ENCODE results near the gene LILRA5. TPM values are rescaled to one million over a fixed set of nuclear protein-coding genes. Genes with fewer than 3 reads are reported as not detected.
"Not testable (repeated sequence)": the region's sequence is repeated elsewhere in the genome, so short reads cannot be mapped to it uniquely, and the experiment has no call there.

The LILRA5 gene
- total and polyA plus RNA-seq, 5 donors from 2014 or later: 0.67 TPM; not detected in 4

GRCh38 chr19:54329476-54330165 lies 16.7 kb upstream of the LILRA5 start:
- Mint-ChIP-seq H3K27ac (peak overlapping the region in 1 of 3 donors; percentile 49), H3K27me3 (peaks cover 6% of the 10 kb centered on the region), H3K4me3 (no peak overlapping the region), H3K36me3 (no peaks in the 10 kb centered on the region), H3K4me1 (peaks cover 0 to 20% (median 16%) of the 10 kb centered on the region in 4 donors), H3K9me3 (no peaks in the 10 kb centered on the region)
- no peak overlapping the region for H3K4me3 ChIP-seq (ENCODE audit: low read depth, low read length)
- no peaks in the 10 kb centered on the region for H3K4me1 ChIP-seq (ENCODE audit: control insufficient read depth, insufficient read depth, low read length, poor library complexity, severe bottlenecking)
- no peaks in the 10 kb centered on the region for H3K9me3 ChIP-seq (ENCODE audit: control insufficient read depth in 2 of 2, low read length in 2 of 2)
- ATAC-seq (ENCODE audit: low read depth in 2 of 2): no peak
- no peak overlapping the region for H3K27ac ChIP-seq (ENCODE audit: insufficient read depth, low read length, poor library complexity, severe bottlenecking)
- no peaks in the 10 kb centered on the region for H3K36me3 ChIP-seq (ENCODE audit: control insufficient read depth, insufficient read depth, low read length)
- H3K27me3 ChIP-seq (ENCODE audit: control insufficient read depth, insufficient read depth, low read length): no peaks in the 10 kb centered on the region
- DNase-seq: no peak

GRCh38 chr19:54328781-54329180 lies 15.8 kb upstream of the LILRA5 start:
- not testable (repeated sequence) for H3K36me3 Mint-ChIP-seq; H3K4me3 ChIP-seq (ENCODE audit: low read depth, low read length); H3K9me3 ChIP-seq (ENCODE audit: control insufficient read depth in 2 of 2, low read length in 2 of 2); DNase-seq; H3K27me3 Mint-ChIP-seq; H3K27ac ChIP-seq (ENCODE audit: insufficient read depth, low read length, poor library complexity, severe bottlenecking); H3K4me3 Mint-ChIP-seq; H3K9me3 Mint-ChIP-seq; H3K36me3 ChIP-seq (ENCODE audit: control insufficient read depth, insufficient read depth, low read length); H3K4me1 ChIP-seq (ENCODE audit: control insufficient read depth, insufficient read depth, low read length, poor library complexity, severe bottlenecking); H3K27me3 ChIP-seq (ENCODE audit: control insufficient read depth, insufficient read depth, low read length); ATAC-seq (ENCODE audit: low read depth in 2 of 2)
- peak overlapping the region in 1 of 3 donors; percentile 14 for H3K27ac Mint-ChIP-seq
- H3K4me1 Mint-ChIP-seq: peaks cover 0 to 20% (median 16%) of the 10 kb centered on the region in 4 donors

- Histone ChIP-seq H3K4me3 (ENCODE audit: low read depth, low read length) (no peak overlapping the region), H3K9me3 (ENCODE audit: control insufficient read depth in 2 of 2, low read length in 2 of 2) (no peaks in the 10 kb centered on the region), H3K36me3 (ENCODE audit: control insufficient read depth, insufficient read depth, low read length) (no peaks in the 10 kb centered on the region), H3K4me1 (ENCODE audit: control insufficient read depth, insufficient read depth, low read length, poor library complexity, severe bottlenecking) (no peaks in the 10 kb centered on the region), H3K27me3 (ENCODE audit: control insufficient read depth, insufficient read depth, low read length) (peaks cover 3% of the 10 kb centered on the region), H3K27ac (ENCODE audit: insufficient read depth, low read length, poor library complexity, severe bottlenecking) (no peak overlapping the region)
- Mint-ChIP-seq H3K27me3 (peaks cover 11% of the 10 kb centered on the region), H3K36me3 (no peaks in the 10 kb centered on the region), H3K9me3 (no peaks in the 10 kb centered on the region), H3K27ac (peak overlapping the region in 1 of 3 donors; percentile 20), H3K4me3 (no peak overlapping the region), H3K4me1 (peaks cover 0 to 20% (median 16%) of the 10 kb centered on the region in 4 donors)
- DNase-seq: no peak
- no peak for ATAC-seq (ENCODE audit: low read depth in 2 of 2)
These were observed 12.7 kb upstream of the LILRA5 start for GRCh38 chr19:54325631-54326030.

GRCh38 chr19:54325194-54325621 lies 12.2 kb upstream of the LILRA5 start:
- Histone ChIP-seq H3K36me3 (ENCODE audit: control insufficient read depth, insufficient read depth, low read length) (no peaks in the 10 kb centered on the region), H3K9me3 (ENCODE audit: control insufficient read depth in 2 of 2, low read length in 2 of 2) (no peaks in the 10 kb centered on the region), H3K4me1 (ENCODE audit: control insufficient read depth, insufficient read depth, low read length, poor library complexity, severe bottlenecking) (no peaks in the 10 kb centered on the region), H3K27ac (ENCODE audit: insufficient read depth, low read length, poor library complexity, severe bottlenecking) (no peak overlapping the region), H3K27me3 (ENCODE audit: control insufficient read depth, insufficient read depth, low read length) (peaks cover 6% of the 10 kb centered on the region), H3K4me3 (ENCODE audit: low read depth, low read length) (no peak overlapping the region)
- ATAC-seq (ENCODE audit: low read depth in 2 of 2): peak; percentile 55 to 69
- peak; percentile 33 to 77 (median 62) for DNase-seq
- Mint-ChIP-seq H3K9me3 (no peaks in the 10 kb centered on the region), H3K4me3 (no peak overlapping the region), H3K4me1 (peaks cover 0 to 20% (median 16%) of the 10 kb centered on the region in 4 donors), H3K27me3 (peaks cover 11% of the 10 kb centered on the region), H3K36me3 (no peaks in the 10 kb centered on the region), H3K27ac (peak overlapping the region in 1 of 3 donors; percentile 20)

GRCh38 chr19:54324071-54324470 lies 11.1 kb upstream of the LILRA5 start:
- H3K4me3 Mint-ChIP-seq: no peak overlapping the region
- peaks cover 6% of the 10 kb centered on the region for H3K27me3 ChIP-seq (ENCODE audit: control insufficient read depth, insufficient read depth, low read length)
- no peak overlapping the region for H3K27ac Mint-ChIP-seq

GRCh38 chr19:54322934-54323333 lies 10.0 kb upstream of the LILRA5 start:
- not testable (repeated sequence) for H3K27ac ChIP-seq (ENCODE audit: insufficient read depth, low read length, poor library complexity, severe bottlenecking); ATAC-seq (ENCODE audit: low read depth in 2 of 2); H3K4me3 Mint-ChIP-seq; H3K27me3 ChIP-seq (ENCODE audit: control insufficient read depth, insufficient read depth, low read length); DNase-seq; H3K4me3 ChIP-seq (ENCODE audit: low read depth, low read length); H3K9me3 ChIP-seq (ENCODE audit: control insufficient read depth in 2 of 2, low read length in 2 of 2); H3K36me3 Mint-ChIP-seq; H3K36me3 ChIP-seq (ENCODE audit: control insufficient read depth, insufficient read depth, low read length); H3K27ac Mint-ChIP-seq; H3K9me3 Mint-ChIP-seq; H3K4me1 ChIP-seq (ENCODE audit: control insufficient read depth, insufficient read depth, low read length, poor library complexity, severe bottlenecking)
- Mint-ChIP-seq H3K4me1 (peaks cover 0 to 18% (median 14%) of the 10 kb centered on the region in 4 donors), H3K27me3 (peaks cover 15% of the 10 kb centered on the region)

More at GRCh38 chr19:54324071-54324470, 11.1 kb upstream of the LILRA5 start:
- H3K36me3 ChIP-seq (ENCODE audit: control insufficient read depth, insufficient read depth, low read length): no peaks in the 10 kb centered on the region
- no peaks in the 10 kb centered on the region for H3K9me3 Mint-ChIP-seq
- no peak overlapping the region for H3K4me3 ChIP-seq (ENCODE audit: low read depth, low read length)
- DNase-seq (no peak), ATAC-seq (ENCODE audit: low read depth in 2 of 2) (no peak)
- H3K27me3 Mint-ChIP-seq: peaks cover 15% of the 10 kb centered on the region
- no peaks in the 10 kb centered on the region for H3K9me3 ChIP-seq (ENCODE audit: control insufficient read depth in 2 of 2, low read length in 2 of 2)
- H3K4me1 Mint-ChIP-seq: peaks cover 0 to 20% (median 16%) of the 10 kb centered on the region in 4 donors
- H3K4me1 ChIP-seq (ENCODE audit: control insufficient read depth, insufficient read depth, low read length, poor library complexity, severe bottlenecking): no peaks in the 10 kb centered on the region
- H3K27ac ChIP-seq (ENCODE audit: insufficient read depth, low read length, poor library complexity, severe bottlenecking): no peak overlapping the region
- no peaks in the 10 kb centered on the region for H3K36me3 Mint-ChIP-seq

- not testable (repeated sequence) for DNase-seq; ATAC-seq (ENCODE audit: low read depth in 2 of 2); H3K27me3 ChIP-seq (ENCODE audit: control insufficient read depth, insufficient read depth, low read length); H3K4me3 Mint-ChIP-seq; H3K27ac Mint-ChIP-seq; H3K27ac ChIP-seq (ENCODE audit: insufficient read depth, low read length, poor library complexity, severe bottlenecking); H3K9me3 ChIP-seq (ENCODE audit: control insufficient read depth in 2 of 2, low read length in 2 of 2); H3K9me3 Mint-ChIP-seq; H3K36me3 Mint-ChIP-seq; H3K36me3 ChIP-seq (ENCODE audit: control insufficient read depth, insufficient read depth, low read length); H3K4me1 ChIP-seq (ENCODE audit: control insufficient read depth, insufficient read depth, low read length, poor library complexity, severe bottlenecking); H3K4me3 ChIP-seq (ENCODE audit: low read depth, low read length)
- Mint-ChIP-seq H3K27me3 (peaks cover 16% of the 10 kb centered on the region), H3K4me1 (peaks cover 0 to 14% (median 10%) of the 10 kb centered on the region in 4 donors)
These were observed 9.3 kb upstream of the LILRA5 start for GRCh38 chr19:54322295-54322694.

Data from CD4-positive, CD25-positive, alpha-beta regulatory T cell (primary cell).